HepG2 (cell line): ENCODE data around the gene KIF13A. TPM values are rescaled to one million over a fixed set of nuclear protein-coding genes. Genes with fewer than 3 reads are reported as not detected.

Experiments used
- ADNP ChIP-seq: sonication (generic); formaldehyde crosslinking; IDR thresholded peaks from 2 replicates; pipeline ENCODE4 v1.4.0; 2020; ENCODE audit warnings: missing genetic modification reagents
- ATF1 ChIP-seq: IDR thresholded peaks from 2 replicates; pipeline ENCODE4 v1.6.1; 2016; ENCODE audit warnings: mild to moderate bottlenecking, control low read depth
- ATF2 ChIP-seq: sonication (generic); formaldehyde crosslinking; IDR thresholded peaks from 2 replicates; pipeline ENCODE4 v1.4.0; 2020; ENCODE audit warnings: missing genetic modification reagents
- ATF4 ChIP-seq, 2 experiments: fragments of 450-650 bp in 1 of 2; sonication (generic) in 1 of 2; formaldehyde crosslinking; IDR thresholded peaks; 2 replicates each; pipeline versions ENCODE4 v1.5.0 to v1.8.0; 2020 to 2022; ENCODE audit warnings: mild to moderate bottlenecking in 1 of 2, missing genetic modification reagents in 1 of 2
- E2F1 ChIP-seq: sonication (generic); formaldehyde crosslinking; IDR thresholded peaks from 2 replicates; pipeline ENCODE4 v1.5.0; 2020; ENCODE audit warnings: missing genetic modification reagents
- ELF3 ChIP-seq: IDR thresholded peaks from 2 replicates; pipeline ENCODE4 v1.6.1; 2016; ENCODE audit warnings: missing genetic modification reagents, missing compliant biosample characterization
- HNF4A ChIP-seq: sonication (generic); formaldehyde crosslinking; IDR thresholded peaks from 2 replicates; pipeline ENCODE4 v1.4.0; 2020; ENCODE audit warnings: missing genetic modification reagents
- HOXA5 ChIP-seq: sonication (generic); formaldehyde crosslinking; IDR thresholded peaks from 2 replicates; pipeline ENCODE4 v1.4.0; 2020; ENCODE audit warnings: missing genetic modification reagents
- JUND ChIP-seq: sonication (generic); formaldehyde crosslinking; IDR thresholded peaks from 2 replicates; pipeline ENCODE4 v1.8.0; 2022; ENCODE audit warnings: mild to moderate bottlenecking, missing genetic modification reagents
- POGZ ChIP-seq: sonication (generic); formaldehyde crosslinking; IDR thresholded peaks from 2 replicates; pipeline ENCODE4 v1.4.0; 2020; ENCODE audit warnings: mild to moderate bottlenecking, missing genetic modification reagents
- RAD51 ChIP-seq: fragments of 450-650 bp; IDR thresholded peaks from 2 replicates; pipeline ENCODE4 v1.6.1; 2016; ENCODE audit warnings: borderline replicate concordance
- RFX3 ChIP-seq: IDR thresholded peaks from 2 replicates; pipeline ENCODE4 v1.6.1; 2016; ENCODE audit warnings: missing biosample characterization, missing genetic modification reagents
- RFX5 ChIP-seq: IDR thresholded peaks from 2 replicates; pipeline ENCODE4 v1.6.1; 2011; ENCODE audit warnings: low read depth, low read length, improper control_type of control experiment
- SMARCE1 ChIP-seq: fragments of 450-650 bp; IDR thresholded peaks from 2 replicates; pipeline ENCODE4 v1.6.1; 2017; ENCODE audit warnings: borderline replicate concordance
- SOX6 ChIP-seq, 2 experiments: fragments of 450-650 bp in 1 of 2; sonication (generic) in 1 of 2; formaldehyde crosslinking in 1 of 2; IDR thresholded peaks; 2 replicates each; pipeline versions ENCODE4 v1.4.0 to v1.6.1; 2017 to 2020; ENCODE audit warnings: antibody characterized with exemption in 1 of 2, mild to moderate bottlenecking in 1 of 2, missing genetic modification reagents in 1 of 2
- YEATS4 ChIP-seq: sonication (generic); formaldehyde crosslinking; IDR thresholded peaks from 2 replicates; pipeline ENCODE4 v1.4.0; 2020; ENCODE audit warnings: missing genetic modification reagents, borderline replicate concordance
- ZBTB25 ChIP-seq: IDR thresholded peaks from 2 replicates; pipeline ENCODE4 v1.6.1; 2018; ENCODE audit warnings: missing genetic modification reagents
- ZFY ChIP-seq: sonication (generic); formaldehyde crosslinking; IDR thresholded peaks from 2 replicates; pipeline ENCODE4 v1.4.0; 2020; ENCODE audit warnings: missing genetic modification reagents
- ZMYM3 ChIP-seq: sonication (generic); formaldehyde crosslinking; IDR thresholded peaks from 2 replicates; pipeline ENCODE4 v1.5.1; 2020; ENCODE audit warnings: mild to moderate bottlenecking, missing genetic modification reagents
- ZNF12 ChIP-seq: sonication (generic); formaldehyde crosslinking; IDR thresholded peaks from 2 replicates; pipeline ENCODE4 v1.5.0; 2020; ENCODE audit warnings: missing genetic modification reagents
- ZNF441 ChIP-seq: sonication (generic); formaldehyde crosslinking; IDR thresholded peaks from 2 replicates; pipeline ENCODE4 v1.7.0; 2021; ENCODE audit warnings: missing genetic modification reagents, borderline replicate concordance
- ZNF530 ChIP-seq: sonication (generic); formaldehyde crosslinking; IDR thresholded peaks from 2 replicates; pipeline ENCODE4 v1.5.0; 2020; ENCODE audit warnings: low read depth, mild to moderate bottlenecking, missing genetic modification reagents
- ZNF629 ChIP-seq: sonication (generic); formaldehyde crosslinking; conservative IDR thresholded peaks from 2 replicates; pipeline ENCODE4 v1.5.0; 2020; ENCODE audit warnings: missing genetic modification reagents
- ZNF776 ChIP-seq: sonication (generic); formaldehyde crosslinking; IDR thresholded peaks from 2 replicates; pipeline ENCODE4 v1.4.0; 2020; ENCODE audit warnings: mild to moderate bottlenecking, missing genetic modification reagents
- ZNF879 ChIP-seq: sonication (generic); formaldehyde crosslinking; IDR thresholded peaks from 2 replicates; pipeline ENCODE4 v1.8.1; 2023; ENCODE audit warnings: missing genetic modification reagents
- polyA plus RNA-seq, 8 experiments: library from polyadenylated mRNA; depleted of rRNA in 3 of 8; stranded (reverse) in 7 of 8; unstranded in 1 of 8; fragments of >200 nt; fragmentation: Illumina TruSeq in 4 of 8; extraction: Trizol in 4 of 8; gene quantifications; 2 replicates each; pipeline versions ENCODE4 v1.2.1 to v1.2.3, GENCODE V29; 2011 to 2016; ENCODE audit warnings: low read depth in 4 of 8, missing spikeins in 1 of 8, mixed read lengths in 1 of 8; ENCODE audit not compliant: insufficient read depth in 1 of 8
- total RNA-seq, 5 experiments: library from RNA; depleted of rRNA; stranded (reverse); fragments of >200 nt; fragmentation: Illumina TruSeq; extraction: Trizol; gene quantifications; 2 replicates each; pipeline ENCODE4 v1.2.3, GENCODE V29; 2016; ENCODE audit warnings: low read depth in 1 of 5

KIF13A gene
- total and polyA plus RNA-seq, 2 of the 13 experiments (the other 11 are each of a cell fraction or from before 2014, with no cell fraction given): 21.1 to 37.2 TPM

DNA sequence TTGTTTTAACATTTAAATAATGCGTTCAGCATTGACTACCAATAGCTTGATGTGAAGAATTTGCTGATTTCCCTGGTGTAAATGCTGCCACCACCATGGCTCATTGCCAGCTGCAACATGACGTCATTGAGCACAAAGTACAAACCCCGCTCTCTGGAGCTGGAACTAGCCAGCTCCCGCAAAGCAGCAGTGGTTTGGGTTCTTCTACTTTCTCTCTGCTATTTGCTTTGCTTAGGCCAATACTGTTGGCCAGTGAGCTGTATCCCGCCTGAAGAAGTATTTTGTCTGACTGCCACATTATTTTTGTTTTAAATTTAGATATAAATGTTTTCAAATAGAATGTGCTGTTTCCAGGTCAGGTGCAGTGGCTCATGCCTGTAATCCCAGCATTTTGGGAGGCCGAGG, 47.4 kb upstream of the KIF13A start (continued):
- TF ChIP-seq E2F1 (CRISPR knock-in tag): peak; percentile 30; the same call in 1 of the 2 replicates
- TF ChIP-seq ZNF530 (CRISPR knock-in tag): no peak
- no peak for TF ChIP-seq SOX6 (IDR thresholded peaks at IDR 0.05)
- TF ChIP-seq SOX6 (CRISPR knock-in tag; IDR thresholded peaks at IDR 0.05): 0 out of 2 replicates have a peak, but pooled peaks have one; percentile 36
- TF ChIP-seq ZNF776 (CRISPR knock-in tag): no peak
- TF ChIP-seq ADNP (CRISPR knock-in tag): 0 out of 2 replicates have a peak, but pooled peaks have one; percentile 7
- 0 out of 2 replicates have a peak, but pooled peaks have one; percentile 8 for TF ChIP-seq ZNF629
- peak; percentile 53; the same call in 1 of the 2 replicates for TF ChIP-seq POGZ (CRISPR knock-in tag)
- TF ChIP-seq HOXA5 (CRISPR knock-in tag): 0 out of 2 replicates have a peak, but pooled peaks have one; percentile 63
- TF ChIP-seq RFX3 (CRISPR knock-in tag): no peak
- TF ChIP-seq ZBTB25 (CRISPR knock-in tag): 0 out of 2 replicates have a peak, but pooled peaks have one; percentile 27
- peak; percentile 71; the same call in 1 of the 2 replicates for TF ChIP-seq ZNF441 (CRISPR knock-in tag)
- TF ChIP-seq ATF2: peak; percentile 99
- no peak for TF ChIP-seq ATF4 (CRISPR knock-in tag; IDR thresholded peaks at IDR 0.05)
- TF ChIP-seq HNF4A (CRISPR knock-in tag): peak; percentile 94
- peak; percentile 50; the same call in 1 of the 2 replicates for TF ChIP-seq ELF3 (CRISPR knock-in tag)
- TF ChIP-seq ZFY: no peak
- TF ChIP-seq SMARCE1: no peak
- TF ChIP-seq JUND (CRISPR knock-in tag): peak; percentile 91
- peak; percentile 64; the same call in 1 of the 2 replicates for TF ChIP-seq ZNF12 (CRISPR knock-in tag)
- peak; percentile 69; the same call in 1 of the 2 replicates for TF ChIP-seq ZMYM3 (CRISPR knock-in tag)
- TF ChIP-seq YEATS4 (CRISPR knock-in tag): peak; percentile 59; the same call in 1 of the 2 replicates
- no peak for TF ChIP-seq RAD51
- peak; percentile 74 for TF ChIP-seq ATF1 (CRISPR knock-in tag)
- TF ChIP-seq ZNF879 (CRISPR knock-in tag): no peak
- peak; percentile 72; the same call in 1 of the 2 replicates for TF ChIP-seq RFX5
